GM18498 (cell line): ENCODE measurements around the gene ANKS4B.
"Not testable (repeated sequence)": the region's sequence is repeated elsewhere in the genome, so short reads cannot be mapped to it uniquely, and the experiment has no call there.

Source experiments
- ATAC-seq: cut with Tn5 transposase; IDR thresholded peaks from one replicate; pipeline ENCODE4 v1.9.1; 2021; ENCODE audit warnings: mild to moderate bottlenecking, moderate library complexity; ENCODE audit not compliant: unreplicated experiment

Gene ANKS4B

DNA sequence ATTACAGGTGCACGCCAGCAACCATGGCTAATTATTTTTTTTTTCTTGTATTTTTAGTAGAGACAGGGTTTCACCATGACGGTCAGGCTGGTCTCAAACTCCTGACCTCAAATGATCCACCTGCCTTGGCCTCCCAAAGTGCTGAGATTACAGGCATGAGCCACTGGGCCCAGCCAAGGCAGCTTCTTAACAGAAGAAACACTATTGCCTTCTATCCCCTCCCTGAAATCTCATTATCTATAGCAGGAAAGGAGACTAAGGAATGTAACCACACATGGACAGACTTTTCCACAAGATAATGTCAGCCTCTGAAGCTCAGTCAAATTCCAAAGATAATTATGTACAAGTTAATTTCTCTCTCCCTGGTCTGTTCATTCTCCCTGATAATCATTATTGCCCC lies 16.4 kb upstream of the ANKS4B start:
- no peak for ATAC-seq

DNA sequence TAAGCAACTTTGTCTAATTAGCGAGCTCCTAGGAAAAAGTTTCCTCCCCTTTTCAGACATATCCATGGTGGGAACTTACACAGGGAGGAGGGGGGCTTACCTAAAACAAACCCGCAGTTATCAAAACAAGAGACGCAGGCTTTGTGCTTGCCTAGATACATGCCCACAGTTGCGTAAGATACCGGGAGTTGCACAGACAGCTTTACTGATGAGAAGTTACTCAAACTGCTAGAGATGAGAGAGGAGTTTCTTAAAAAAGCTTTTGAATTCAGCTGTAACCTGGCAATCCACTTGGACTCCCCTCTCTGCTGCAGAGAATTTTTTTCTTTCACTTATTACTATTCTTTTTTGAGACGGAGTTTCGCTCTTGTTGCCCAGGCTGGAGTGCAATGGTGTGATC lies 15.3 kb upstream of the ANKS4B start:
- no peak for ATAC-seq

DNA sequence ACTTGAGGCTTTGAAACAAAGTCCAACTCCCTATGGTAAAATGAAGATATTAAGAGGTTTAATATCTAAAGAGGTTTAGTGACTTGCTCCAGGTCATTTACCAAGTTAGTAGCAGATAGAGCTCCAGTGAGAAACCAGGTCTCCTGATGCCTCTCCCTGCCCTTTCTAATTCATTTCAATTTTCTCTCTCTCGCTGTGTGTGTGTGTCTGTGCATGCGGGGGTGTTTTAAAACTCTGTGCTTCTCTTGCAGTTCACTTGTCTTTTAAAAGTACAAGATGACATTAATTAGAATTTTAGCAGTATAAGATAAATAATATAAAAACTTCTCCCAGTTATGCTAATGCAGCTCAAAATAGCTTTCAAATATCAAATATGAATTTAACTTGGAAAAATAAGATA lies 13.9 kb upstream of the ANKS4B start:
- no peak for ATAC-seq

DNA sequence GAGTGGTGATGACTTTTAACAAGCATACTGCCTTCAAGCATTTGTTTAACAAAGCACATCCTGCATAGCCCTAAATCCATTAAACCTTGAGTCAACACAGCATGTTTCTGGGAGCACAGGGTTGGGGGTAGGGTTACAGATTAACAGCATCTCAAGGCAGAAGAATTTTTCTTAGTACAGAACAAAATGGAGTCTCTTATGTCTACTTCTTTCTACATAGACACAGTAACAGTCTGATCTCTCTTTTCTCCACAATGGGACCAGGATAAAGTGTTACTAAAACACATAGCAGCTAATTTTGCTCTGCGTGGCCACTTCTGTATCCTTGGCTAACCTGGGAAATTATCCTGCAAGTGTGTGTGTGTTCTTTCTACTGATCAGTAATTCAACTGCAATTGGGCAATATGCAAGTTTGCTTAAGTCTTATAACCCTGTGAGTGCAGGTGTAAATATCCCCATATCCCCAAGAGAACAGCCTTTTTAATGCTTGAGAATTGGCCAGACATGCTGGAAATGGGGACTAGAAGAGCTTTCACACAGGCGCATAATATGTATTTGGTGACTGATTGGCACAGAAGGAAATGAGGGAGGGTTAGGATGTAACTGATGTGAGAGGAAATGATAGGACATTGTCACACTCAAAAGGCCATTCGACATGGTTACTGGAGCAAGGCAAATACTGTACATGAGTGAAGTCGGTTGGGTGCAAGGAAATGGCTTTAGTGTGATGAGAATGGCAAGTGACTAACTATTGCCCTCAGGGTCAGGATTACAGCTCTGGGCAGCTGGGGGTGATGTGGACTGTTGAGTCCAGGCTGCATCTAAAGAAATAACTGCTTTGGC lies 10.8 kb upstream of the ANKS4B start:
- ATAC-seq: no peak

DNA sequence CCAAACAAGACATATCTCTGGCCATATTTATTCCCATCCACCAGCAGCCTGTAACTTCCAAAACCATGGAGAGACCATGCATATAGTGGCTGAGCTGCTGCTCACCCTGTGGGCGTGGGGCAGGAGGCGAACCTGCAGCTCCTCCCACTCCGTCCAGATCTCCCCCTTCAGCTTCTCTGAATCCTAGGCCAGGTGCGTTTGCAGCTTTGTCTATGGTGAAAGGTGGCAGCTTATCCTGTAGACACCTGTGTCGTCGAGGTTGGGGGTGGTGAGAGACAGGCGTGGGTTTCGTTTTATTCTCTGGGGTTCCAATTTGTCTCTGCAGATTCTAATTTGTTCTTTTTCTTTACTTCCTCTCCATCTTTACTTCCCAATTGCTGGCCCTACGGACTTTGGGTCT lies 9.7 kb upstream of the ANKS4B start:
- no peak for ATAC-seq

DNA sequence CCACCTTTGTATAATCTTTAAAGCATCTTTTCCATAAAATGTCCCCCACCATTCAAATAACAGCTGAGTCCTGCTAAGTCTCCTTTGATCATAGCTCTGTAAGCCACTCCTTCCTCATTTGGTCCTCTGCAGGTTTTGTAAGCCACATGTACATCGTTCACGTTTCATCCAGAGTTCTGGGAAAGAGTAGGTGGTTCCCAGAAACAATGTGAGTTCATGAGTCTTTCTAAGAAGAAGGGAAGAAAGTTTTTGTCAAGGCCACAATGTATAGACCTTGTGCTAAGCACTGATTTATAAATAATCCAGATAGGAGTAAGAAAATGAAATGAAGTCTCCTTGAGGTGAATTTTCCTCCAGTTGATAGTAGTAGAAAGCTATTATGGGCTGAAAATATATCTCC lies 8.7 kb upstream of the ANKS4B start:
- ATAC-seq: no peak

DNA sequence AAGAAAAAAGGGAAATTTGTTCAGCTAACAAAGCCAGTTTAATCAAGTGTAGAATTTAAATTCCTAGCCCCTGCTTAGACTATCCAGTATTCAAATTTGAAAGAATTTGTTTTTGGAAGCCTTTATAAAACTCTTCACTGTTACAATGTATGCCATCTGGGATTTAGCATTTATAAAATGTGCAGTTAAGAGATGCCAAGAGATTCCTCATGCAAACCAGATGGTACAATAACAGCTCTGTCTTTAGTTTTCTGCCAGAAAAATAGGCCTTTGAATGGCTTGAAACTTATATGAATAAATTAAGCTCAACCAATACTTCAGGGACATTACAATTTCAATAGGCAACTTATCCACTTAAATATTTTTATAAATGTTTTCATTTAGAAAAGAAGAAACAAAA lies 6.8 kb upstream of the ANKS4B start:
- ATAC-seq: no peak

DNA sequence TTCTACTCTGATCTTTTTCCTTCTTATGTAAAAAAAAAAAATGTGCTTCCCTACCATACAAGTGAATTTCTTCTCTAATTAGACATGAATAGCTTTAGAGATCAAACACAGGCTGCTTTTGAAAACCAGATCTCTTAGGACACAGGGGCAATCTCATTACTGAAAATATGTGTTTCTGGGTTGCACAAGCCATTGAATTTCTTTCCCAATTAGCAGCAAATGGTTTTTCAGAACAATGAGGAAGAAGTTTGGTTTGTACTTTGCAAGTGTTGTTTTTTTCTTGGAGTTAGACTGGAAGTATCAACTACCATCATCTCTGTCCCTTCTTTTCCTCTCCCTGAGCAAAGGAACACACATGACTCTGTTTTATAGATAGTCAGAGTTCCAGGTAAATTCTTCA lies 5.6 kb upstream of the ANKS4B start:
- no peak for ATAC-seq

DNA sequence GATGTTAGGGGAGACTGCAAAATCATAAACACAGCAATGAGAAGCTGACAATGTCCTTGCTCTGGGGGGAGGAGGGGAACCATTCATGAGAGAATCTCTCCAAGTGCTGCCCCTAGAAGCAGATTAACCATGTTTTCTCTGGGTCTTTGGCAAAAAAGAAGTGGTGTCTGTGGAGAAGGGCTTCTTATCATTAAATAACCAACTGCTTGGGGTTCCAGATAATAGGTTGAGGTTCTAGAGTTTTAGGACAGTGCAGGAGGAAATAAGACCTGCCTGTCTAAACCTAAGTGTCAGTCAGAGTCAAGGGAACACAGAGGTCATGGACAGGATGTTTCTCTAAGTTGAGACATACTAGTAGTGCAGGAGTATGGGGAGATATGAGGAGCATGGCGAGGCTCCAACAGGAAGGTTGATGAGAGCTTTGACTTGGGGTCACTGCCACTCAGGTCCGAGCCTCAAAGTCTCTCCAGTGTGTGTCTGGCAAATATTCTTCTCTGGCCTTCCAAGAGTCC lies 5.1 kb upstream of the ANKS4B start:
- ATAC-seq: no peak

DNA sequence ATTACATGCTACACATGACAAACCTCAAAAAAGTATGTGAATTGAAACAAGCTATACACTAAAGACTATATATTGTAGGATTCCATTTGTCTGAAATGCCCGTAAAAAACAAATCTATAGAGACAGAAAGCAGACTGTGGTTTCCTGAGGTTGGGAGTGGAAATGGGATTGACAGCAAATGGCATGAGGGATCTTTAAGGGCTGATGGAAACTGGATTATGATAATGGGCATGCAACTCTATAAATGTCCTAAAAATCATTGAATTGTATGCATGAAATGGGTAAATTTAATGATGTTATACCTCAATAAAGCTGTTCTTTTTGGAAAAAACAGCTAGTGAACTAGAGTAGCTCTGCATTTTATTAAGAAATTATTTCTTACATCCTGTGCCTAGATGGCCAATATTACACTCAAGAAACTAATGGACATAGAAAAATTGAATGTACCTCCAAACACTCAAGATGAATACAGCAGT lies 416 bp upstream of the ANKS4B start:
- no peak for ATAC-seq

DNA sequence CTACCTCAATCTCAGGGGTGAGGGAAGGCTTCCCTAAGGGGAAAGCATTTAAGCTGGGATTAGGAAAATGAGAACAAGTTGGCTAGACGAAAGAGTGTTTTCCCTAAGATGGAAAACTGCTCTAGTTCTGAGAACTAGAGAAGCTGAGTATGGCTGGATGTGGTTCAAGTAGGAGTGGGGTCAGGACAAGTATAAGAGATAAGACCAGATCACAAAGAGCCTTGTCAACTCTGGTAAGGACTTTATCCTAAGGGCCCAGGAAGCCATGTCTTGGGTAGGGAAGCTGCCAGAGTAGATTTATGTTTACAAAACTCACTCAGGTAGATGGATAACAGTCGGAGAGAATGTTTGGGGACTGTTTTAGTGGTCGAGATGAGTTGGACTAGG lies 1.7 kb downstream of the ANKS4B start:
- ATAC-seq: no peak

DNA sequence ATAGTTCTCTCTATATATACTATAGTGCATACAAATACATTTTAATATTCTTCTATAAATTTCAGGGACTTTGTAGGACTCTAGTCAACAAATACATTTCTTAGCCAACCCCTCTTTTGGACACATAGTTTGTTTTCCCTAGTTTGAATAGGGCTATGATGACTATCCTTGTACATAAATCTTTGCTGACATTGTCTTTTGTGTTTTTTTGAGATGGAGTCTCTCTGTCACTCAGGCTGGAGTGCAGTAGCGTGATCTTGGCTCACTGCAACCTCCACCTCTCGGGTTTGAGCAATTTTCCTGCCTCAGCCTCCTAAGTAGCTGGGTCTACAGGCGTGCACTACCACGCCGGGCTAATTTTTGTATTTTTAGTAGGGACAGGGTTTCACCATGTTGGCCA lies 3.3 kb downstream of the ANKS4B start:
- ATAC-seq: no peak

DNA sequence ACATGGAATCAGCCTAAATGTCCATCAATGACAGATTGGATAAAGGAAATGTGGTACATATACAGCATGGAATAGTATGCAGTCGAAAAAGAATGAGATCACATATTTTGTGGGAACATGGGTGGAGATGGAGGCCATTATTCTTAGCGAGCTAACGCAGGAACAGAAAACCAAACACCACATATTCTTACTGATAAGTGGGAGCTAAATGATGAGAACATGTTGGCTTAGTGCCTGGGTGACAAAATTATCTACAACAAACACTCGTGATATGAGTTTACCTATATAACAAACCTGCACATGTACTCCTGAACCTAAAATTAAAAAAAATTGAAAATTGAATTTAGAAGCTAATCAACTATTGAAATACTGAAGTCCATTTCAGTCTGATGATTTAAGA lies 6.1 kb downstream of the ANKS4B start:
- no peak for ATAC-seq

DNA sequence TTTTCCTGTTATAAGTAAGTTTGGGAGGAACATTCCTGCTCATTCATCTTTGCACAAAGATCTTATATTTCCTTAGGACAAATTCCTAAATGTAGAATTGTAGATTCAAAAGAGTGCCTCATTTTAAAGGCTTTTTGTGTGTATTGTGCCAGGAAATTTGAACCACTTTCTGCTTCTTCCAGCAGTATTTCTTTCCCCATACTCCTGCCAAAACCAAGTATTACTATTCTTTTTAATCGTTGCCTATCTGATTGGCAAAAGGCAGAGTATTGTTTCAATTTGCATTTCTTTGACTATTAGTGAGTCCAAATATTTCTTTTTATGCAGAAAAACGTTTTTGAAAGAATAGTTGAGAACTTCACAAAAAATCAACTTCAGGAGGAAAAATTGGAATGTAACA lies 9.3 kb downstream of the ANKS4B start:
- ATAC-seq: no peak

DNA sequence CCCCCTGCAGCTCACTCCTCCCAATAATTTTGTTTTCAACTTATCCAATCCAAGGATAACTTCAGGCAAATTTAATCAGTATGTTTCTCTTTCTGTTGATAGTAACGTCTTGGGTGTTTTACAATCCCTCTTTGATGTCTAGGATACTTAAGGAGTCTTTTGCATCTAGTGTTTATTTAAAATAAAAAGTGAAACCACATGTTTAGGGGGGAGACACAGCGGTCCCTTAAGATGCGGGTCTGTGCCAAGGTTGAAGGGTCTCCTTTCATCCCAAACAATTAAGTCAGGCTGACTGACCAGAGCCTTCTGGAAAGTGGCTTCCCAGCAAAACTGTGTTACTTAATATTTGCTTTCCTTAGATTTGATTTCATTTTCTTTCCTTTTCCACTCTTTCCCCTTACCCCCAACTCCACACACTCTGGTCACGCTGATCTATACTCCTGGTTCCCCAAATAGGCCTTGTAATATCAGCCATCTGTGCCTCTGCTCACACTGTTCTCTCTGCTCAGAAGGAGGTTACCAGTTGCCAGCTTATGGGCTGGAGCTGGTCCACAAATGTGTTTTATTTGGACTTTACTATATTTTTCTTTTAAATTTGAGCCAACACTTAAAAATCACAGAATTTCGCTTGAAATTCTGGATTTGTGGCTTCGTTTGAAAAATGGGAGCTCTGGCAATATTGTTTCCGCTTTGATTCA lies 11.2 kb downstream of the ANKS4B start:
- ATAC-seq: no peak

DNA sequence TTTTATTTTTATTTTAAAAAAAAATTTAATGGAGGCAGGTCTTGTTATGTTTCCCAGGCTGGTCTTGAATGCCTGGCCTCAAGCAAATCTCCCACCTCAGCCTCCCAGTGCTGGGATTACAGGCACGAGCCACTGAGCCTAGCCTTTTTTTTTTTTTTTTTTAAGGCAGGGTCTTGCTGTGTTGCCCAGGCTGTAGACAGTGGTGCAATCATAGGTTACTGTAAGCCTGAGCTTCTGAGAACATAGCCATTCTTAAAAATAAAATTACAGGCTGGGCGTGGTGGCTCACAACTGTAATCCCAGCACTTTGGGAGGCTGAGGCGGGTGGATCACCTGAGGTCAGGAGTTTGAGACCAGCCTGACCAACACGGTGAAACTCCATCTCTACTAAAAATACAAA lies 14.7 kb downstream of the ANKS4B start:
- ATAC-seq: not testable (repeated sequence)

DNA sequence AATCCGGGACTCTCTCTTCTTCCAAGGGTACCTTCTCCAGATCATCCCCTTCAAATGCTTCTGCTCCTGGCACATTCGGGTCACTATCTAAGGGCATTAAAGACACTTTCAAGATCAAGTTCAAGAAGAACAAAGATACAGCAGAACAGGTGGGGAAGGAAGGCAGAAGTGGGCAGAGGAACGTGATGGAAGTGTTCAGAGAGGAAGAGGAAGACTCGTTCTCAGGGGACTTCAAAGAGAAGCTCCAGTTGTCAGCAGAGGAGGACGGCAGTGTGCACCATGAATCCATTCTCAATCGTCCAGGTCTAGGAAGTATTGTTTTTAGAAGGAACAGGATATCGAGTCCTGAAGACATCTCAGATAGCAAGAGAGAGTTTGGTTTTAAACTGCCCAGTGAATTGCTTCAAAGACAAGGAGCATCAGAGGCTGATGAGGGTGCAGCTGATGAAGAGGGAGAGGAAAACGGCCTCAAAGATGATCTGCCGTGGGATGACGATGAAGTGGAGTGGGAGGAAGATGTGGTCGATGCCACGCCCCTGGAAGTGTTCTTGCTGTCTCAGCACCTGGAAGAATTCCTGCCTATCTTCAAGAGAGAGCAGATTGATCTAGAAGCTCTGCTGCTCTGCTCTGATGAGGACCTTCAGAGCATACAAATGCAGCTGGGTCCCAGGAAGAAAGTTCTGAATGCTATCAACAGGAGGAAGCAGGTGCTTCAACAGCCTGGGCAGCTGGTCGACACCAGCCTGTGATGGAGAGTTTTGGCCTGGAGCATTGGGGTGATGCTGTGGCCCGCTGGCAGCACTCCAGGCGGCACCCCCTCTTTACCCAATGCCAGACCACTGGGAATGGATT lies 16.8 kb downstream of the ANKS4B start:
- ATAC-seq: no peak

DNA sequence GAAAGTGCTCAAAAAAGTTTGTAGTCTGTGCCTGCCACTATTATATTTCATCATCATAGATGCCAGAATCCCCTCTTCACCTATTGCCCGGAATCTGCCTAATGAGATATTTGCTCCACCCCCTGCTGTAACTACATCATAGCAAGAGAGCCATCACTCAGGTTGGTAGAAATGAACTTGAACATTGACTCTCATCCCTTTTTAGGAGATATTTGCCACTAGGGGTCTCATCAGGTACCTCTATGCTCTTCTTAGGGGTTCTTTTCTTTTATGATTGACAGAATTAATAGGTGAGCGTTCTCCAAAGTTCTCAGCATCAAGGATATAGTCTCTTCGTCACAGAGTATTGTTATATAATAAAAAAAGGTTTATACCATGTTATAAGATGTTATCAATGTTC lies 20.0 kb downstream of the ANKS4B start:
- no peak for ATAC-seq

DNA sequence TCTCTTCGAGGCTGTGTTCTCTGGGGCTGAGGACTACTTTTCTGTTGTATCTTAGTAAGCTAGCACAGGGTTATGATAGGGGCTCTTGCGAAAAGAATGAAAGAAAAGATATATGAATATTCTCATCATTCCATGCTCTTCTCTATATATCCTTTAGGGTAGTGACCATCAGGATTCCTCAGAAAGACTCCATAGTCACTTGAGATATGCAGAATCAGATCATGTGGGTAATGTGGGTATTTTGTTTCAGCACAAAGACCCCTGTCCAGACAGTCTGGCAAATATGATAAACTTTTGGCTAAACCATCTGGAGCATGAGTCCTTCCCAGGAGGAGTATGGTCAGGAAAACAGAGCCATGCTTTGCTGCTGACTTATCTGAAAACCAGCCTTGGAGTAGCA lies 23.1 kb downstream of the ANKS4B start:
- no peak for ATAC-seq

DNA sequence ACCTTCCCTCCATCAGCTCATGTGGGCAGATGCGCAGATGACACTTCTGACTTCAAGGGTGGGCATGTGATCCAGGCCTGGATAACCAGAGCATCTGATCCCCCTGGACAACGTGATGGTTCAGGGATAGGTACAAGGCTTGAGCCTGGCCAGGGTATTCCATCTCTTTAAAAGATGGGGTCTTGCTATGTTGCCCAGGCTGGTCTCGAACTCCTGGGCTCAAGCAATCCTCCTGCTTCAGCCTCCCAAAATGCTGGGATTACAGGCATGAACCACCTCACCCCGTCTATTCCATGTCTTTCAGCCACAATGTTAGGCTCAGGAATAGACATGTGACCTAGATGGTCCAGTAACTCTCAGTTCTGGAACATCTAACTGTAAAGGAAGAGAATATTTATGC lies 23.8 kb downstream of the ANKS4B start:
- ATAC-seq: no peak
